Kidney glomerular epithelial cell (primary cell): Measurements from ENCODE around the gene KIAA1958.

Experiments
- DNase-seq: peaks from one replicate; lab custom pipeline; 2025; lab: John Stamatoyannopoulos, UW

KIAA1958 gene

GRCh38 chr9:112530751-112531205 lies 44.2 kb downstream of the KIAA1958 start:
- no peak for DNase-seq

DNA sequence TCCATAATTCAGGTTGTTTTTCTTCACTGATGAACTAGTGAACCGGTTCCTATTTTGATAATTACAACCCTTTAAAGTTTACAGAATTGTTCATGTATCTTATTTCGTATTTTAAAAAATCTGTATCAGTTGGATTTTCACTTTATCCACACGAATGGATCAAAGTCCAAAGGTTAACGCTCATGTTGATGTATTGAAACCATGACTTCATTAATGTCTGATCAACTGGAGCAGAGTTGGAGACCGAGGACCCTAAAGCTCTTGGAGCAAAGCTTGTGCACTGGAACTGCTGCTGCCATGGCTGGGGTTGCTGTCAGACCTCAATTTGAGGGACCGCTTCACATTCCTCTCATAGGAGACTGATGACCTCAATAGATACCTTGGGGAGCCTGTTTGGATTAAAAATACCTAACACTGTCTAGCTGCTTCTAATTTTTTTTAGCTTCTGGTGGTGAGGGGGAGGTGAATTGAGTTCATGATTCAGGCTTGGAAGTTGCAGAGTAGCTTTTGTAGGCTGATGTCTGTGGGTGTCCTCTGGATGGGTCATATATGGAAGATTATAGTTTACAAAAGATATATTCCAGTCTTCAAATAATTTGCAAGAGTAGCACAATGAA lies 45.1 kb downstream of the KIAA1958 start:
- peak; percentile 69 for DNase-seq

- DNase-seq = no peak
These were observed 45.8 kb downstream of the KIAA1958 start for GRCh38 chr9:112532427-112532826.

DNA sequence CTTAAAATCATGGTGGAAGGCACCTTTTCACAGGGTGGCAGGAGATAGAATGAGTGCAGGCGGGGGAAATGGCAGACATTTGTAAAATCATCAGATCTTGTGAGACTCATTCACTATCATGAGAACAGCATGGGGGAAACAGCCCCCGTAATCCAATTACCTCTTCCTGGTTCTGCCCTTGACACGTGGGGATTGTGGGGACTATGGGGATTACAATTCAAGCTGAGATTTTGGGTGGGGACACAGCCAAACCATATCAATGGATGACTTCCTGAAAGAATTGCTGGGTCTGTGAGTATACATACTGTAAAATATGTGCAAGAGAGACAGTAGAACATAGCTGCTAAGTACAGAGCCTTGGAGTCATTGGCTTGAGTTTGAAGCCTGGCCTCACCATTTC lies 47.0 kb downstream of the KIAA1958 start:
- DNase-seq = no peak

GRCh38 chr9:112535301-112535700 lies 48.7 kb downstream of the KIAA1958 start:
- DNase-seq = no peak

DNA sequence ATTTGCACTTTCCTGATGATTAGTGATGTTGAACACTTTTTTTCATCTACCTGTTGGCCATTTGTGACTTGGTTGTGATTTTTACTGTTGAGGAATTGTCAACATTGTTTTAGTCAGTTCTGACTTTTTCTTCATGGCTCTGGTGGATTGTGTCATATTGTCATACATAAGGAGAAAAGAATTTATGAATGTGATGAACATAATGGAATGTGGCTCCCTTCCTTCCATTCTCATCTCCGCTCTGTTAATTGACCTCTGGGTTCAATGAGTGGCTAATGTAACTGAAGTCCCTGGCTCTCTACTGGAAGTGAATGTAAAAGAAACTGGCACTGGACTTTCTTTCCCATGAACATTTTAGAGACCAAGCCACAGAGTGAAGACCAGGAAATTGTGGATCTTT lies 49.2 kb downstream of the KIAA1958 start:
- peak; percentile 58 for DNase-seq

GRCh38 chr9:112537561-112537960 lies 50.9 kb downstream of the KIAA1958 start:
- no peak for DNase-seq

DNA sequence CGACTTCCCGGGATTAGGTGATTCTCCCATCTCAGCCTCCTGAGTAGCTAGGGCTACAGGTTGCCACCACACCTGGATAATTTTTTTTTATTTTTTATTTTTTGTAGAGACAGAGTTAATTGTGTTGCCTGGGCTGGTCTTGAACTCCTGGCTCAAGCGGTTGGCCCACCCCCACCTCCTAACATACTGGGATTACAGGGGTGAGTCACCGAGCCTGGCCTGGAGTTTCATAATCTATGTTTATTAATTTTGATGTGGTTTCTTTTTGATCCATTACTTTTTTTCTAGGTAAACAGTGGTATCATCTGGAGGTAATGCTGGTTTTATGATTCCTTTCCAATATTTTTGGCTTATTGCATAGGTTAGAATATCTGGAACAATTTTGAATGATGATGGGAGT lies 54.2 kb downstream of the KIAA1958 start:
- DNase-seq = no peak

DNA sequence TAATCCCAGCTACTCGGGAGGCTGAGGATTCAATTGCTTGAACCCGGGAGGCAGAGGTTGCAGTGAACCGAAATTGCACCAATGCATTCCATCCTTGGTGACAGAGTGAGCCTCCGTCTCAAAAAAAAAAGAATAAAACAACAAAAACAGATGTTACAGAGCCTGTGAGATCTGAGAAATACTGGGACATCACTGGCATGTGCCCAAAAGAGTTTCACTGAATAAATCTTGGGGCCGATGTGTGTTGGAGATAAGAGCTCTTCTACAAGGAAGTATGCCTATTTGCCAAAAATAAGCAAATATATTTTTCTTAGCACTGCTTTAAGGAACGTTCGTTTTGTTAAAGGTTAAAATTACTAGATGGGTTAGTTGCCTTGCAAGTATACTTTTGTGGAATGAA lies 55.1 kb downstream of the KIAA1958 start:
- no peak for DNase-seq

DNA sequence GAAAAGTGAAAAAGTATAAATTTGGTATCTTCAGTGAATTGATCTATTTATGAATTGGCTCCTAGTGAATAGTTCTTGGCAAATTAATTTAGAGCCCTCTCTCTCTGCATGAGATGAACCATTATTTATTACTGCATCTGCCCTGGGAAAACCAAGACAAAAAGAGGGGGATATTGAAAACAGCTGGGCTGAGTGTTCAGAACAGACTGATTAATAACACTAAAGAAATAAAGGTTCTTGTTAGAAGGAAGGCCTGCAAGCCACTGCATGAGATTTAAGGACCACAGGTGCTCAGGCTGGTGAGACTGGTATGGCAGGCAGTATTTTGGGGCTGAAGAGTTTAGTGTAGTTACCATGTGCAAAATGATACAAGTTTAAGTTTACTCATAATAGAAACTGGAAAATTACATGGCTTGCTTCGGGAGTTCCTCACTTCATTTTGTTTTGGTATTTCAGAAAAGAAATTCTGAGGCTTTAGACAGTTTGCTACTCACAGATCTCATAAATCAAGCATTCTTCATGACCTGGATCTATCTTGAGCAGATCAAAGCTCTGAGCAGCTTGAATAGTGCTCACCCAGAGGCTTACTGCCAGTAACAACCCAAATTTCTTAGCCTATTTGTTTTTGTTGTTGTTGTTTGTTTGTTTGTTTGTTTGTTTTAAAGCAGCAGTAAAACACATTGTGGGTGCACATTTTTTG lies 56.1 kb downstream of the KIAA1958 start:
- no peak for DNase-seq

GRCh38 chr9:112544477-112544876 lies 57.9 kb downstream of the KIAA1958 start:
- DNase-seq = no peak

DNA sequence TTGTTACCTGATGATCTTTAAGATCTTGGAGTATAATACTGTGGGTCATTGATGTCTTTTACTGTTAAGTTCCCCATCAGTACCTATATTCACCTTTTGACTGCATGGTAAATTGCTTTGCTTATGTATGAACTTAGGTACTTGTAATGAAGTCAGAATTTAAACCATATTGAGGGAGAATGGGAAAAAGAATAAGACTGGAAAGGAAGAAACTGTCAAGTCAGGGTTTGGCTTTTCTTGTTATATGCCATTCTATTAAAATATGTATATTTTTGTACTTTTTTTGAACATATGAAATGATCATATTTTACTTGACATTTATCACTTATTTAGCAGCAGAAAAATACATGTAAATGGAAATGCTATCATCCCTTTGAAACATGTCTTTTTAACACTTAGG lies 58.6 kb downstream of the KIAA1958 start:
- DNase-seq = no peak

DNA sequence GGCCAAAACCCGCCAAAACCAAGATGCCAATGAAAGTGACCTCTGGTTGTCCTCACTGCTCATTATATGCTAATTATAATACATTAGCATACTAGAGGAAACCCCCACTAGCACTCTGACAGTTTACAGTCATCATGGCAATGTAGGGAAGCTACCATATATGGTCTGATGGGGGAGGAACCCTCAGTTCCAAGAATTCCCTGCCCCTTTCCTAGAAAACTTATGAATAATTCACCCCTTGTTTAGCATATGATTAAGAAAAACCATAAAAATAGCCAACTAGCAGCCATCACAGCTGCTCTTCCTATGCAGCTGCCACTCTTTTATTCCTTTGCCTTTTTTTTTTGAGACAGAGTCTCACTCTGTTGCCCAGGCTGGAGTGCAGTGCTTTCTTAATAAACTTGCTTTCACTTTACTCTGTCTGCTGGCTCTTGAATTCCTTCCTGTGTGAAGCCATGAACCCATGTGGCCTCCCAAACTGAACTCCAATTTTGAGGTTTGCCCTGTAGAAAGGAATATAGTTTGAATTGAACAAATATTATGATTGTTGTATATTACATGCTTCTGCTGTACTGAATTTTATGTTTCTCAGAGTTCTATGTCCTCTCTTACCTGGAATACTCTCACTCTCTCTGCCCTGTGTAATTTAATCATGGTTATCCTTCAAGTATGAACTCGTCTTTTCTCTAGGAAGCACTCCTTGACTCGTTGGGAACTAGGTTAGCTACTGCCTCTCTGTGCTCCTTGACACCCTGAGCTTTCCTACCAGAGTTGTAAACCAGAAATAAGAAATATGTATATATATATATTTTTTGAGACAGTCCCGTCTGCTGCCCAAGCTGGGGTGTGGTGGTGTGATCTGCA lies 59.8 kb downstream of the KIAA1958 start:
- DNase-seq = no peak

DNA sequence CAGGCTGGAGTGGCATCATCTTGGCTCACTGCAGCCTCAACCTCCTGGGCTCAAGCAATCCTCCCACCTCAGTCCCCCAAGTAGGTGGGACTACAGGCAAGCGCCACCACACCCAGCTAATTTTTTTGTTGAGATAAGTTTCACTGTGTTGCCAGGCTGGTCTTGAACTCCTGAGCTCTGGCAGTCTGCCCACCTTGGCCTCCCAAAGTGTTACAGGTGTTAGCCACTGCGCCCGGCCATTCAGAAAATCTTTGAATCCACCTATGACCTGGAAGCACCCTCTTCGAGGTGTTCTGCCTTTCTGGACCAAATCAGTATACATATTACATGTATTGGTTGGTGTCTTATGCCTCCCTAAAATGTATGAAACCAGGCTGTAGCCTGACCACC lies 61.4 kb downstream of the KIAA1958 start:
- DNase-seq = no peak

- DNase-seq = no peak
These were observed 62.4 kb downstream of the KIAA1958 start for GRCh38 chr9:112548836-112549595.

DNA sequence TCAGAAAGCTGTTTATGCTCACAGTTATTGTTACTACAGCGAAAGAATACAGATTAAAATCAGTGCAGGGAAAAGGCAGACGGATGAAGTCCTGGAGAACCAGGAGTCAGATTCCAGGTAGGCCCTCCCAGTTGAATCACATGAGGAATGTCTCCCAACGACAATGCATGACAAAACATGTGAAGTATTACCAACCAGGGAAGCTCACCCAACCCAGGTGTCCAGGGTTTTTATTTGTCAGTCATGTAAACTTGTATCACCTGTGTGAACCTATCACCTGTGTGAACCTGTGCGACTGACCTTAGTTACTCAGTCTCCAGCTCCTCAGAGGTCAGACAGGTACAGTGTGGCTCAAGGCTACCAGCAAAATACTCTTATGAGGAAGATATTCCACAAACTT lies 63.9 kb downstream of the KIAA1958 start:
- no peak for DNase-seq

- DNase-seq = no peak
These were observed 65.0 kb downstream of the KIAA1958 start for GRCh38 chr9:112551641-112552040.

DNA sequence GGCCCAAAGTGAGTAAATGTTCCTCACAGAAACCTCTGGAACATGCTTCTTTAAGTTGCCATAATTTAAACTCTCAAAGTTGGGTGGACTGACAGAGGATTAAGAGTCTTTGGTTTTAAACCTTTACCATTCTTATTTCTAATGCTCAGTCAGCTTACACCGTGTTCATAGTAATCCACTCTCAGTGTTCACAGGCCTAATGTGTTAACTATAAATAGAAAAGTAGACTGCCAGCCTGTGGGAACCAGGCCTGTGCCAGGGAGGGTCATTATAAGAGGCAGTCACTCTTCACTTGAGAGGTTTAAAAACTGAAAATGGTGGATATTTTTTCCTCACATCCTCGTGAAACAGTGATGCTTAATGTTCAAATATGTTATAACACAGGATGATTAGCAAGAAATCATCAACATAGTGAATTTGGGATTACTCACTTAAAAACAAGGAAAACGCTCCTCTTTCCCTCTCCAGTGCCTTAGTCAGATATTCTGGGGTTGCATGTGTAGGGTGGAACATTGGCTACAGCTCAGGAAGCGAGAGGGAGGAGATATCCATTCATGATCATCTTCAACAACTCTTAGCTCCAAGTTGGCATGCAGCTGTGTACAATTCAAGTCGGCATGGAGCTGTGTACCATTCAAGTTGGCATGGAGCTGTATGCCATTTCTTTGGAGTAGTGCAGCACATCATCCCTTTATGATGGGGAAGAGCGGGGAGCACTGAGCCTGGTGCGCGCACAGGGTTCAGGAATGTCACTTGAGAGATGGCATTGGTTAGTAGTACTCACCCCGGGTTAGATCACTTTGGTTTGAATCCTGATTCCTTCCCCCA lies 65.8 kb downstream of the KIAA1958 start:
- no peak for DNase-seq

- DNase-seq = no peak
These were observed 66.7 kb downstream of the KIAA1958 start for GRCh38 chr9:112553256-112553826.

- DNase-seq = no peak
These were observed 67.9 kb downstream of the KIAA1958 start for GRCh38 chr9:112554516-112554915.

GRCh38 chr9:112555101-112555643 lies 68.5 kb downstream of the KIAA1958 start:
- no peak for DNase-seq
